Measurements from ENCODE around the gene LORICRIN.

GRCh38 chr1:153309441-153309840 lies 50.0 kb downstream of the LORICRIN start:
- no peak for TF ChIP-seq CTCF (tag by site-specific recombination; IDR thresholded peaks at IDR 0.05)
- TF ChIP-seq ZBTB1 (tag by site-specific recombination; IDR thresholded peaks at IDR 0.05) = no peak
- TF ChIP-seq ZSCAN30 (tag by site-specific recombination; IDR thresholded peaks at IDR 0.05) = no peak
- TF ChIP-seq ZBTB7A (tag by site-specific recombination; IDR thresholded peaks at IDR 0.05; ENCODE audit: low read depth) = no peak
- no peak for TF ChIP-seq ATF2 (tag by site-specific recombination; IDR thresholded peaks at IDR 0.05; ENCODE audit: low read depth)
- no peak for TF ChIP-seq ZNF146 (tag by site-specific recombination; IDR thresholded peaks at IDR 0.05)
- no peak for TF ChIP-seq ZNF596 (tag by site-specific recombination; IDR thresholded peaks at IDR 0.05)
- TF ChIP-seq ZNF114 (tag by site-specific recombination; IDR thresholded peaks at IDR 0.05) = no peak
- TF ChIP-seq REPIN1 (tag by site-specific recombination; IDR thresholded peaks at IDR 0.05; ENCODE audit: low read depth) = no peak
- TF ChIP-seq ZNF449 (tag by site-specific recombination; IDR thresholded peaks at IDR 0.05) = no peak
- TF ChIP-seq TCF7L2 (IDR thresholded peaks at IDR 0.05; ENCODE audit: borderline replicate concordance, low read depth, low read length) = no peak
- TF ChIP-seq ZNF76 (tag by site-specific recombination; IDR thresholded peaks at IDR 0.05; ENCODE audit: borderline replicate concordance, low read depth) = no peak

All from HEK293 (cell line).